ENCODE measurements around the gene SEMA6A. TPM values are rescaled to one million over a fixed set of nuclear protein-coding genes. Genes with fewer than 3 reads are reported as not detected.

The SEMA6A gene
- total and polyA plus RNA-seq, 2 experiments from 2014 or later: 233 to 400 TPM

DNA sequence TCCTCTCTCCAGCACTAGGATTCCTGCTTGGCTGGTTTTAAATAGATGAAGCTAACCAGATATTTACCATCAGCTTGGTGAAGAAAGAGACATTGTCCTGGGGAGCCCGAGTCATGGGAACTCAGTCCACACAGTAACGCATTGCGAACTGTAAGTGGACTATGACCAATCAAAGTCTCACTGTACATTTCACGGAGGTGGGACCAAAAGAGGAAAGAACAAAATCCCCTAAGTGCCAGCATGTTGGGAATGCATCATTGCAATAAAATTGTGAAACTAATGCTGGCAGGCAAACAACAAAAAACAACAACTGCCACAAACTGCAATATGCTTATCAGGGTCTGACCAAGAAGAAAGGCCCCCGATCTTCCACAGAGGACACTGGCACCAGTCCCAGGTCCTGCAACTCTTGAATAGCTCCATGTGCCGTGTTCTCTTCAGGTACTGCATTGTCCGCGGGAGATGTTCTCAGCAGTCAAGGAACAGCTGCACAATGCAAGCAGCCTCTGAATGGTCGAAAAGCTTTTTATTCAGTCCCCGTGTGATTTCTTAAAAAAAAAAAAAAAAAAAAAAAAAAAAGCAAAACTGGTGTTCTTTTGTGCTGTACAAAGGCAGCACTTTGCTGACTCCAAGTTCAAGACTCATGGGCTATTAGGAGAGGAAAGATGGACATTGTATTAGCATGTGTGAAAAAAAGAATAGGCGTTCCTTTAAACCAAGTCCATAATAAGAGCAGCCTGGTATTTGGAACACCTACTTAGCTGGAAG lies 38.1 kb downstream of the SEMA6A start:
- peak overlapping the region; percentile 83 for H3K27ac Mint-ChIP-seq
- Histone ChIP-seq H3K36me3 (ENCODE audit: insufficient read depth) (peaks cover 5% of the 10 kb centered on the region; the same call in 1 of the 2 replicates), H3K27ac (ENCODE audit: low read depth) (peak overlapping the region; percentile 67; the same call in 1 of the 2 replicates), H3K79me2 (replicated peaks; ENCODE audit: insufficient read depth) (peaks cover 100% of the 10 kb centered on the region), H3F3A (replicated peaks; ENCODE audit: low read depth) (0 out of 2 replicates have a peak, but pooled peaks cover 8% of the 10 kb centered on the region), H2AFZ (no peak overlapping the region), H3K27me3 (ENCODE audit: insufficient read depth) (no peaks in the 10 kb centered on the region), H3K4me3 (no peak overlapping the region), H3K4me1 (ENCODE audit: insufficient read depth) (peaks cover 92% of the 10 kb centered on the region), H3K4me2 (peak overlapping the region; percentile 11; the same call in 1 of the 2 replicates), H3K9me2 (ENCODE audit: insufficient read depth) (no peaks in the 10 kb centered on the region), H4K20me1 (replicated peaks; ENCODE audit: insufficient read depth) (peaks cover 97% of the 10 kb centered on the region)
- peaks cover 51% of the 10 kb centered on the region for H3K4me1 Mint-ChIP-seq
- no peaks in the 10 kb centered on the region for H3K9me3 Mint-ChIP-seq
- ATAC-seq (peak; percentile 15), DNase-seq (ENCODE audit: low spot score) (no peak)
- no peak overlapping the region for H3K4me3 Mint-ChIP-seq
- H3K27me3 Mint-ChIP-seq (ENCODE audit: insufficient read depth, low read depth, poor library complexity): peaks cover 6% of the 10 kb centered on the region
- peaks cover 4% of the 10 kb centered on the region; the same call in 2 of the 3 replicates for H3K36me3 Mint-ChIP-seq (ENCODE audit: low read depth)
- TF ChIP-seq CREB1 (CRISPR knock-in tag; IDR thresholded peaks at IDR 0.05; ENCODE audit: low read depth) (no peak), NANOG (IDR thresholded peaks at IDR 0.05; ENCODE audit: borderline replicate concordance) (no peak), ZNF114 (CRISPR knock-in tag; IDR thresholded peaks at IDR 0.05) (no peak), ZNF331 (CRISPR knock-in tag; IDR thresholded peaks at IDR 0.05; ENCODE audit: low read depth) (no peak), EZH2phosphoT487 (IDR thresholded peaks at IDR 0.05; ENCODE audit: unreplicated experiment) (no peak), POLR2AphosphoS5 (IDR thresholded peaks at IDR 0.05; ENCODE audit: low read depth) (no peak), STAT1 (IDR thresholded peaks at IDR 0.05; ENCODE audit: unreplicated experiment) (no peak), ZNF462 (CRISPR knock-in tag; IDR thresholded peaks at IDR 0.05) (no peak), EZH2 (IDR thresholded peaks at IDR 0.05; ENCODE audit: low read depth, unreplicated experiment) (no peak), REST (IDR thresholded peaks at IDR 0.05; ENCODE audit: unreplicated experiment) (no peak), JUNB (IDR thresholded peaks at IDR 0.05; ENCODE audit: unreplicated experiment) (no peak)
- TF ChIP-seq, protein P1, sequence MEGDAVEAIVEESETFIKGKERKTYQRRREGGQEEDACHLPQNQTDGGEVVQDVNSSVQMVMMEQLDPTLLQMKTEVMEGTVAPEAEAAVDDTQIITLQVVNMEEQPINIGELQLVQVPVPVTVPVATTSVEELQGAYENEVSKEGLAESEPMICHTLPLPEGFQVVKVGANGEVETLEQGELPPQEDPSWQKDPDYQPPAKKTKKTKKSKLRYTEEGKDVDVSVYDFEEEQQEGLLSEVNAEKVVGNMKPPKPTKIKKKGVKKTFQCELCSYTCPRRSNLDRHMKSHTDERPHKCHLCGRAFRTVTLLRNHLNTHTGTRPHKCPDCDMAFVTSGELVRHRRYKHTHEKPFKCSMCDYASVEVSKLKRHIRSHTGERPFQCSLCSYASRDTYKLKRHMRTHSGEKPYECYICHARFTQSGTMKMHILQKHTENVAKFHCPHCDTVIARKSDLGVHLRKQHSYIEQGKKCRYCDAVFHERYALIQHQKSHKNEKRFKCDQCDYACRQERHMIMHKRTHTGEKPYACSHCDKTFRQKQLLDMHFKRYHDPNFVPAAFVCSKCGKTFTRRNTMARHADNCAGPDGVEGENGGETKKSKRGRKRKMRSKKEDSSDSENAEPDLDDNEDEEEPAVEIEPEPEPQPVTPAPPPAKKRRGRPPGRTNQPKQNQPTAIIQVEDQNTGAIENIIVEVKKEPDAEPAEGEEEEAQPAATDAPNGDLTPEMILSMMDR (conservative IDR thresholded peaks at IDR 0.05; ENCODE audit: low read depth in 2 of 2): no peak
- TF ChIP-seq, protein P2, sequence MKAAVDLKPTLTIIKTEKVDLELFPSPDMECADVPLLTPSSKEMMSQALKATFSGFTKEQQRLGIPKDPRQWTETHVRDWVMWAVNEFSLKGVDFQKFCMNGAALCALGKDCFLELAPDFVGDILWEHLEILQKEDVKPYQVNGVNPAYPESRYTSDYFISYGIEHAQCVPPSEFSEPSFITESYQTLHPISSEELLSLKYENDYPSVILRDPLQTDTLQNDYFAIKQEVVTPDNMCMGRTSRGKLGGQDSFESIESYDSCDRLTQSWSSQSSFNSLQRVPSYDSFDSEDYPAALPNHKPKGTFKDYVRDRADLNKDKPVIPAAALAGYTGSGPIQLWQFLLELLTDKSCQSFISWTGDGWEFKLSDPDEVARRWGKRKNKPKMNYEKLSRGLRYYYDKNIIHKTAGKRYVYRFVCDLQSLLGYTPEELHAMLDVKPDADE (IDR thresholded peaks at IDR 0.05): no peak

All from GM23338 (cell line).